Adrenal gland (tissue), 5 donors: Measurements from ENCODE around the gene TAF11L5.

ENCODE experiments used
- POLR2A ChIP-seq, 2 donors: fragments of 450-650 bp; IDR thresholded peaks; one replicate each; pipeline ENCODE4 v1.6.1; 2017; ENCODE audit warnings: antibody characterized with exemption in 2 of 2, mild to moderate bottlenecking in 2 of 2, moderate library complexity in 1 of 2
- TF ChIP-seq, protein P1 (sequence below), 6 experiments: fragments of 450-650 bp in 4 of 6; fragments of 200-600 bp in 2 of 6; sonication (generic) in 1 of 6; IDR thresholded peaks; 1 replicate in 5 of 6; 2 replicates in 1 of 6; pipeline versions ENCODE4 v1.5.1 to v1.8.0; 2016 to 2021; ENCODE audit warnings: antibody characterized with exemption in 6 of 6, mild to moderate bottlenecking in 2 of 6, moderate library complexity in 1 of 6
- donor health status: DM: no; HTN: no; CAD: no.

DNA sequence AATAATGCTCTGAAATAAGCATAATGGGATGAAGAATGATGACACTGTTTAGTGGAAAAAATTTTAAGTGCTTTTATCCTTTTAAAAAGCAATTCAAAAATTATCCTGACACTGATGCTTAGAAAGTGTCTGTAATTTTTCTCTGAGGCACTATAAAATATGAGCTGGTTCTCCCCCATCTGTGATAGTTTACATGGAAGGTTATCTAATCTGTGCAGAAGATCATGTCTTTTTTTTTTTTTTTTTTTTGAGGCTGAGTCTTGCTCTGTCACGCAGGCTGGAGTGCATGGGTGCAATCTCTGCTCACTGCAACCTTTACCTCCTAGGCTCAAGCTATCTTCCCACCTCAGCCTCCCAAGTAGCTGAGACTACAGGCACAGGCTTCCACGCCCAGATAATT lies 42.2 kb upstream of the TAF11L5 start:
- TF ChIP-seq, protein P1, sequence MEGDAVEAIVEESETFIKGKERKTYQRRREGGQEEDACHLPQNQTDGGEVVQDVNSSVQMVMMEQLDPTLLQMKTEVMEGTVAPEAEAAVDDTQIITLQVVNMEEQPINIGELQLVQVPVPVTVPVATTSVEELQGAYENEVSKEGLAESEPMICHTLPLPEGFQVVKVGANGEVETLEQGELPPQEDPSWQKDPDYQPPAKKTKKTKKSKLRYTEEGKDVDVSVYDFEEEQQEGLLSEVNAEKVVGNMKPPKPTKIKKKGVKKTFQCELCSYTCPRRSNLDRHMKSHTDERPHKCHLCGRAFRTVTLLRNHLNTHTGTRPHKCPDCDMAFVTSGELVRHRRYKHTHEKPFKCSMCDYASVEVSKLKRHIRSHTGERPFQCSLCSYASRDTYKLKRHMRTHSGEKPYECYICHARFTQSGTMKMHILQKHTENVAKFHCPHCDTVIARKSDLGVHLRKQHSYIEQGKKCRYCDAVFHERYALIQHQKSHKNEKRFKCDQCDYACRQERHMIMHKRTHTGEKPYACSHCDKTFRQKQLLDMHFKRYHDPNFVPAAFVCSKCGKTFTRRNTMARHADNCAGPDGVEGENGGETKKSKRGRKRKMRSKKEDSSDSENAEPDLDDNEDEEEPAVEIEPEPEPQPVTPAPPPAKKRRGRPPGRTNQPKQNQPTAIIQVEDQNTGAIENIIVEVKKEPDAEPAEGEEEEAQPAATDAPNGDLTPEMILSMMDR (IDR thresholded peaks at IDR 0.05) = no peak
- no peak for TF ChIP-seq POLR2A (IDR thresholded peaks at IDR 0.05)
